Measurements from ENCODE around the gene H2AZ2. TPM values are rescaled to one million over a fixed set of nuclear protein-coding genes. Genes with fewer than 3 reads are reported as not detected.
"Not testable (repeated sequence)": the region's sequence is repeated elsewhere in the genome, so short reads cannot be mapped to it uniquely, and the experiment has no call there.

H2AZ2 gene
- total RNA-seq, 4 donors from 2014 or later = 65.2 to 124 (median 99.8) TPM

- intact Hi-C loops (cut with DNase I) = no loop called here
- H3K9me3 ChIP-seq = no peaks in the 10 kb centered on the region
- no peaks in the 10 kb centered on the region for H3K4me1 ChIP-seq
- WGBS, 2 donors = 94 to 96% methylated on average over 4 to 6 of the region's 6 CpGs
- no peak overlapping the region for H3K27ac ChIP-seq
- no peak overlapping the region for H3K4me3 ChIP-seq
- TF ChIP-seq CTCF (IDR thresholded peaks at IDR 0.05) (no peak), POLR2A (IDR thresholded peaks at IDR 0.05) (no peak)
- no peak for DNase-seq
- H3K36me3 ChIP-seq = no peaks in the 10 kb centered on the region
- H3K27me3 ChIP-seq = no peaks in the 10 kb centered on the region
Observed at GRCh38 chr7:44811571-44811970, 36.3 kb downstream of the H2AZ2 start.

- H3K27ac ChIP-seq = no peak overlapping the region
- TF ChIP-seq CTCF (IDR thresholded peaks at IDR 0.05) (no peak), POLR2A (IDR thresholded peaks at IDR 0.05) (no peak)
- intact Hi-C loops (cut with DNase I) = no loop called here
- no peaks in the 10 kb centered on the region for H3K4me1 ChIP-seq
- DNase-seq = no peak
- H3K27me3 ChIP-seq = no peaks in the 10 kb centered on the region
- H3K36me3 ChIP-seq = no peaks in the 10 kb centered on the region
- H3K4me3 ChIP-seq = no peak overlapping the region
- H3K9me3 ChIP-seq = no peaks in the 10 kb centered on the region
Observed at GRCh38 chr7:44811093-44811492, 36.8 kb downstream of the H2AZ2 start.

GRCh38 chr7:44808914-44809393, 38.9 kb downstream of the H2AZ2 start:
- WGBS, 2 donors = 79% methylated on average over 3 to 4 of the region's 4 CpGs
- Histone ChIP-seq H3K4me1 (no peaks in the 10 kb centered on the region), H3K27me3 (no peaks in the 10 kb centered on the region), H3K36me3 (peaks cover 0 to 16% (median 2%) of the 10 kb centered on the region in 3 donors), H3K4me3 (no peak overlapping the region), H3K27ac (no peak overlapping the region), H3K9me3 (no peaks in the 10 kb centered on the region)
- intact Hi-C loops (cut with DNase I) = no loop called here
- DNase-seq = no peak
- no peak for TF ChIP-seq POLR2A (IDR thresholded peaks at IDR 0.05)
- no peak for TF ChIP-seq CTCF (IDR thresholded peaks at IDR 0.05)

- Histone ChIP-seq H3K36me3 (peaks cover 13 to 46% (median 24%) of the 10 kb centered on the region in 3 donors), H3K4me3 (no peak overlapping the region), H3K9me3 (no peaks in the 10 kb centered on the region), H3K4me1 (no peaks in the 10 kb centered on the region), H3K27me3 (no peaks in the 10 kb centered on the region), H3K27ac (no peak overlapping the region)
- TF ChIP-seq CTCF (IDR thresholded peaks at IDR 0.05) (no peak), POLR2A (IDR thresholded peaks at IDR 0.05) (no peak)
- DNase-seq = no peak
- intact Hi-C loops (cut with DNase I) = no loop called here
- WGBS, 2 donors = 86 to 90% methylated on average over 5 of the region's 5 CpGs
Observed at GRCh38 chr7:44805950-44806349, 41.9 kb downstream of the H2AZ2 start.

- H3K9me3 ChIP-seq; intact Hi-C loops (cut with DNase I); DNase-seq; H3K4me3 ChIP-seq; H3K27me3 ChIP-seq; H3K27ac ChIP-seq: not testable (repeated sequence)
- Histone ChIP-seq H3K4me1 (peaks cover 0 to 17% (median 6%) of the 10 kb centered on the region in 3 donors), H3K36me3 (peaks cover 28 to 66% (median 36%) of the 10 kb centered on the region in 3 donors)
- WGBS, 2 donors = 80 to 81% methylated on average over 7 to 10 of the region's 10 CpGs
Observed at GRCh38 chr7:44803828-44804519, 43.9 kb downstream of the H2AZ2 start.
